GM12892 (cell line): Measurements from ENCODE around the gene CLDN18.

Source experiments
- DNase-seq: peaks from one replicate; pipeline ENCODE4 v3.0.0; 2011; ENCODE audit not compliant: insufficient read length
- FAIRE-seq: peaks from 2 replicates; lab custom pipeline; 2011; peaks lifted over from hg19 to GRCh38; lab: Jason Lieb, UNC
- POLR2A ChIP-seq: IDR thresholded peaks from 2 replicates; pipeline ENCODE4 v1.6.1; 2011; ENCODE audit warnings: low read depth, low read length, control low read depth
- POLR2AphosphoS5 ChIP-seq: IDR thresholded peaks from 2 replicates; pipeline ENCODE4 v1.6.1; 2011; ENCODE audit warnings: low read depth, low read length, control low read depth
- TAF1 ChIP-seq: IDR thresholded peaks from 2 replicates; pipeline ENCODE4 v1.6.1; 2011; ENCODE audit warnings: low read depth, mild to moderate bottlenecking, control low read depth, low read length, borderline replicate concordance

Gene CLDN18

GRCh38 chr3:138066383-138066782, 56.4 kb downstream of the CLDN18 start:
- TF ChIP-seq POLR2A = no peak
- FAIRE-seq = peak; percentile 94
- no peak for DNase-seq

- FAIRE-seq = no peak
- no peak for TF ChIP-seq POLR2A
- TF ChIP-seq POLR2AphosphoS5 = no peak
- TF ChIP-seq TAF1 = no peak
These were observed 57.0 kb downstream of the CLDN18 start for GRCh38 chr3:138066972-138067371.

GRCh38 chr3:138068046-138068445, 58.1 kb downstream of the CLDN18 start:
- FAIRE-seq = no peak
- DNase-seq = no peak
- TF ChIP-seq POLR2A = no peak
- no peak for TF ChIP-seq TAF1
- TF ChIP-seq POLR2AphosphoS5 = no peak

More at GRCh38 chr3:138066972-138067371, 57.0 kb downstream of the CLDN18 start:
- DNase-seq = no peak

GRCh38 chr3:138068579-138069174, 58.7 kb downstream of the CLDN18 start:
- TF ChIP-seq POLR2AphosphoS5 (no peak), TAF1 (no peak), POLR2A (no peak)
- FAIRE-seq (peak; percentile 88), DNase-seq (peak; percentile 72)

- no peak for FAIRE-seq
- DNase-seq = no peak
- no peak for TF ChIP-seq POLR2AphosphoS5
- no peak for TF ChIP-seq POLR2A
- no peak for TF ChIP-seq TAF1
These were observed 60.0 kb downstream of the CLDN18 start for GRCh38 chr3:138070006-138070405.

- no peak for FAIRE-seq
- TF ChIP-seq TAF1 = no peak
- no peak for TF ChIP-seq POLR2A
- TF ChIP-seq POLR2AphosphoS5 = no peak
- no peak for DNase-seq
These were observed 62.8 kb downstream of the CLDN18 start for GRCh38 chr3:138072796-138073195.

GRCh38 chr3:138078096-138078495, 68.1 kb downstream of the CLDN18 start:
- DNase-seq (no peak), FAIRE-seq (no peak)

GRCh38 chr3:138078901-138079344, 69.0 kb downstream of the CLDN18 start:
- TF ChIP-seq TAF1 (no peak), POLR2AphosphoS5 (no peak), POLR2A (no peak)
- DNase-seq = no peak
- no peak for FAIRE-seq

More at GRCh38 chr3:138078096-138078495, 68.1 kb downstream of the CLDN18 start:
- TF ChIP-seq POLR2AphosphoS5 (no peak), TAF1 (no peak), POLR2A (no peak)

GRCh38 chr3:138079901-138080300, 69.9 kb downstream of the CLDN18 start:
- TF ChIP-seq TAF1 = no peak
- no peak for TF ChIP-seq POLR2A
- no peak for TF ChIP-seq POLR2AphosphoS5
- FAIRE-seq = no peak
- DNase-seq = no peak

- no peak for FAIRE-seq
- no peak for DNase-seq
- no peak for TF ChIP-seq POLR2A
- TF ChIP-seq POLR2AphosphoS5 = no peak
- no peak for TF ChIP-seq TAF1
These were observed 71.6 kb downstream of the CLDN18 start for GRCh38 chr3:138081371-138082084.

- no peak for TF ChIP-seq POLR2AphosphoS5
- TF ChIP-seq POLR2A = no peak
- no peak for TF ChIP-seq TAF1
- no peak for DNase-seq
- FAIRE-seq = peak; percentile 77
These were observed 72.4 kb downstream of the CLDN18 start for GRCh38 chr3:138082085-138082991.
